Ovary (tissue), 3 donors: Measurements from ENCODE around the gene ATP13A3.

Source experiments
- CTCF ChIP-seq, 3 donors: fragments of 450-650 bp in 2 of 3; fragments of 200-600 bp in 1 of 3; IDR thresholded peaks; one replicate each; pipeline versions ENCODE4 v1.5.1 to v1.8.0; 2016 to 2022; ENCODE audit warnings: antibody characterized with exemption in 3 of 3, mild to moderate bottlenecking in 1 of 3
- EP300 ChIP-seq: sonication (generic); formaldehyde crosslinking; IDR thresholded peaks from one replicate; pipeline ENCODE4 v1.6.1; 2017; ENCODE audit warnings: antibody characterized with exemption
- POLR2A ChIP-seq: fragments of 450-650 bp; IDR thresholded peaks from one replicate; pipeline ENCODE4 v1.6.1; 2017; ENCODE audit warnings: antibody characterized with exemption, mild to moderate bottlenecking, moderate library complexity
- donor health status: DM: no; HTN: no; CAD: no.

- peak in 1 of 3 donors; percentile 13 for TF ChIP-seq CTCF (IDR thresholded peaks at IDR 0.05)
- no peak for TF ChIP-seq POLR2A
- no peak for TF ChIP-seq EP300
Measured at GRCh38 chr3:194485881-194486539, 792 bp downstream of the ATP13A3 start.
